GM23338 (cell line): ENCODE measurements around the gene IRX2. TPM values are rescaled to one million over a fixed set of nuclear protein-coding genes. Genes with fewer than 3 reads are reported as not detected.

Experiments
- ATAC-seq: fragments of 200-7000 bp; cut with Tn5 transposase; 3 replicates; pipeline ENCODE4 v1.9.1; 2020
- DNase-seq: peaks from one replicate; pipeline ENCODE4 v3.0.0-alpha.2; 2015; ENCODE audit warnings: low spot score
- H2AFZ ChIP-seq: fragments of 200-600 bp; sonication (generic); 2 replicates; pipeline ENCODE4 v1.8.0; 2016; ENCODE audit warnings: antibody characterized with exemption, mild to moderate bottlenecking, moderate library complexity
- H3F3A ChIP-seq: fragments of 200-600 bp; sonication (generic); replicated peaks from 2 replicates; pipeline ENCODE4 v1.8.0; 2017; ENCODE audit warnings: antibody characterized with exemption, mixed run types, low read depth
- H3K27ac ChIP-seq: fragments of 200-600 bp; sonication (generic); 2 replicates; pipeline ENCODE4 v1.6.1; 2016; ENCODE audit warnings: low read depth
- H3K27me3 ChIP-seq: fragments of 200-600 bp; sonication (generic); 2 replicates; pipeline ENCODE4 v1.8.0; 2016; ENCODE audit warnings: mild to moderate bottlenecking, mixed run types, moderate library complexity; ENCODE audit not compliant: insufficient read depth
- H3K36me3 ChIP-seq: fragments of 200-600 bp; sonication (generic); 2 replicates; pipeline ENCODE4 v1.8.0; 2016; ENCODE audit warnings: mild to moderate bottlenecking; ENCODE audit not compliant: insufficient read depth
- H3K4me1 ChIP-seq: fragments of 200-600 bp; sonication (generic); 2 replicates; pipeline ENCODE4 v1.8.0; 2016; ENCODE audit warnings: mild to moderate bottlenecking, moderate library complexity; ENCODE audit not compliant: insufficient read depth
- H3K4me2 ChIP-seq: fragments of 200-600 bp; sonication (generic); 2 replicates; pipeline ENCODE4 v1.7.1; 2017; ENCODE audit warnings: mixed run types
- H3K4me3 ChIP-seq: fragments of 200-600 bp; sonication (generic); 2 replicates; pipeline ENCODE4 v1.6.1; 2016; ENCODE audit warnings: mixed run types
- H3K79me2 ChIP-seq: fragments of 200-600 bp; sonication (generic); replicated peaks from 2 replicates; pipeline ENCODE4 v1.8.0; 2017; ENCODE audit warnings: mild to moderate bottlenecking; ENCODE audit not compliant: insufficient read depth
- H3K9me2 ChIP-seq: fragments of 200-600 bp; sonication (generic); 2 replicates; pipeline ENCODE4 v1.8.0; 2017; ENCODE audit not compliant: insufficient read depth
- H4K20me1 ChIP-seq: fragments of 200-600 bp; sonication (generic); replicated peaks from 2 replicates; pipeline ENCODE4 v1.8.0; 2017; ENCODE audit warnings: mild to moderate bottlenecking; ENCODE audit not compliant: insufficient read depth
- H3K27ac Mint-ChIP-seq: 2 replicates; pipeline ENCODE4 v1.8.0; 2020; ENCODE audit warnings: inconsistent platforms, mild to moderate bottlenecking, moderate library complexity, mixed read lengths
- H3K27me3 Mint-ChIP-seq: 3 replicates; pipeline ENCODE4 v1.8.0; 2022; ENCODE audit warnings: low read depth, mild to moderate bottlenecking, moderate library complexity, mixed read lengths, inconsistent platforms; ENCODE audit not compliant: insufficient read depth, poor library complexity
- H3K36me3 Mint-ChIP-seq: 3 replicates; pipeline ENCODE4 v1.8.0; 2021; ENCODE audit warnings: low read depth, mild to moderate bottlenecking, inconsistent platforms, moderate library complexity, mixed read lengths
- H3K4me1 Mint-ChIP-seq: 3 replicates; pipeline ENCODE4 v1.8.0; 2020; ENCODE audit warnings: mild to moderate bottlenecking, inconsistent platforms, mixed read lengths
- H3K4me3 Mint-ChIP-seq: 3 replicates; pipeline ENCODE4 v1.8.0; 2021; ENCODE audit warnings: moderate library complexity, mild to moderate bottlenecking, inconsistent platforms, mixed read lengths
- H3K9me3 Mint-ChIP-seq: 3 replicates; pipeline ENCODE4 v1.8.0; 2020; ENCODE audit warnings: moderate library complexity, mild to moderate bottlenecking, inconsistent platforms, mixed read lengths
- ETS1 ChIP-seq: IDR thresholded peaks from 2 replicates; pipeline ENCODE4 v1.6.1; 2016; ENCODE audit warnings: antibody characterized with exemption
- EZH2phosphoT487 ChIP-seq: fragments of 200-600 bp; sonication (generic); IDR thresholded peaks from one replicate; pipeline ENCODE4 v1.8.1; 2018; ENCODE audit warnings: antibody characterized with exemption; ENCODE audit not compliant: unreplicated experiment
- JUNB ChIP-seq: IDR thresholded peaks from one replicate; pipeline ENCODE4 v1.6.1; 2016; ENCODE audit warnings: antibody characterized with exemption; ENCODE audit not compliant: unreplicated experiment
- NANOG ChIP-seq: IDR thresholded peaks from 2 replicates; pipeline ENCODE4 v1.6.1; 2016; ENCODE audit warnings: antibody characterized with exemption, borderline replicate concordance
- POLR2AphosphoS5 ChIP-seq: IDR thresholded peaks from 2 replicates; pipeline ENCODE4 v1.6.1; 2016; ENCODE audit warnings: antibody characterized with exemption, low read depth
- STAT1 ChIP-seq: IDR thresholded peaks from one replicate; pipeline ENCODE4 v1.6.1; 2016; ENCODE audit warnings: antibody characterized with exemption; ENCODE audit not compliant: unreplicated experiment
- ZNF462 ChIP-seq: fragments of 250-450 bp; sonication (Bioruptor Pico); IDR thresholded peaks from 2 replicates; pipeline ENCODE4 v1.5.0; 2020; ENCODE audit warnings: mild to moderate bottlenecking, moderate library complexity
- polyA plus RNA-seq: library from polyadenylated mRNA; unstranded; fragments of >200 nt; fragmentation: Nextera tagmentation; extraction: Ambion mirVana; gene quantifications from 2 replicates; pipeline ENCODE4 v1.2.1, GENCODE V29; 2016
- total RNA-seq: library from RNA; depleted of rRNA; stranded (reverse); fragments of >200 nt; shearing (Covaris generic); gene quantifications from 2 replicates; pipeline ENCODE4 v1.2.3, GENCODE V29; 2014

IRX2 gene
- total and polyA plus RNA-seq, 2 experiments from 2014 or later, result 13.6 to 25.3 TPM

GRCh38 chr5:2773327-2773726 is 21.9 kb upstream of the IRX2 start (continued):
- TF ChIP-seq ZNF462 (CRISPR knock-in tag) (no peak), NANOG (no peak), POLR2AphosphoS5 (no peak), STAT1 (no peak)

GRCh38 chr5:2767089-2767488 is 15.6 kb upstream of the IRX2 start:
- Histone ChIP-seq H3K27me3 (no peaks in the 10 kb centered on the region), H3K79me2 (no peaks in the 10 kb centered on the region), H4K20me1 (no peaks in the 10 kb centered on the region), H2AFZ (no peak overlapping the region), H3K4me3 (no peak overlapping the region), H3K9me2 (no peaks in the 10 kb centered on the region), H3K27ac (no peak overlapping the region), H3K4me2 (no peak overlapping the region), H3K36me3 (no peaks in the 10 kb centered on the region), H3F3A (no peaks in the 10 kb centered on the region), H3K4me1 (peaks cover 34% of the 10 kb centered on the region)
- no peak for ATAC-seq
- DNase-seq, result no peak
- H3K36me3 Mint-ChIP-seq, result no peaks in the 10 kb centered on the region
- peaks cover 34% of the 10 kb centered on the region for H3K4me1 Mint-ChIP-seq
- H3K27me3 Mint-ChIP-seq, result peaks cover 3% of the 10 kb centered on the region
- TF ChIP-seq ETS1 (no peak), ZNF462 (CRISPR knock-in tag) (no peak), JUNB (no peak), POLR2AphosphoS5 (no peak), EZH2phosphoT487 (no peak)
- H3K4me3 Mint-ChIP-seq, result no peak overlapping the region
- no peaks in the 10 kb centered on the region; the same call in 2 of the 3 replicates for H3K9me3 Mint-ChIP-seq
- H3K27ac Mint-ChIP-seq, result no peak overlapping the region
